Neuron (in vitro differentiated cells): ENCODE measurements around the gene KRT72.

ENCODE experiments used
- H2AFZ ChIP-seq: one replicate; pipeline ENCODE4 v1.6.1; 2013; ENCODE audit warnings: low read depth, mild to moderate bottlenecking, inconsistent platforms, low read length, moderate library complexity
- H3K27me3 ChIP-seq: one replicate; pipeline ENCODE4 v1.6.1; 2013; ENCODE audit warnings: low read length; ENCODE audit not compliant: insufficient read depth
- H3K36me3 ChIP-seq: one replicate; pipeline ENCODE4 v1.6.1; 2013; ENCODE audit warnings: low read length; ENCODE audit not compliant: insufficient read depth
- H3K4me1 ChIP-seq: one replicate; pipeline ENCODE4 v1.6.1; 2013; ENCODE audit warnings: low read length; ENCODE audit not compliant: insufficient read depth
- H3K4me3 ChIP-seq: 2 replicates; pipeline ENCODE4 v1.5.1; 2013; ENCODE audit warnings: mild to moderate bottlenecking, low read length, moderate library complexity
- H3K9me3 ChIP-seq: one replicate; pipeline ENCODE4 v1.6.1; 2013; ENCODE audit warnings: low read length

Gene KRT72

DNA sequence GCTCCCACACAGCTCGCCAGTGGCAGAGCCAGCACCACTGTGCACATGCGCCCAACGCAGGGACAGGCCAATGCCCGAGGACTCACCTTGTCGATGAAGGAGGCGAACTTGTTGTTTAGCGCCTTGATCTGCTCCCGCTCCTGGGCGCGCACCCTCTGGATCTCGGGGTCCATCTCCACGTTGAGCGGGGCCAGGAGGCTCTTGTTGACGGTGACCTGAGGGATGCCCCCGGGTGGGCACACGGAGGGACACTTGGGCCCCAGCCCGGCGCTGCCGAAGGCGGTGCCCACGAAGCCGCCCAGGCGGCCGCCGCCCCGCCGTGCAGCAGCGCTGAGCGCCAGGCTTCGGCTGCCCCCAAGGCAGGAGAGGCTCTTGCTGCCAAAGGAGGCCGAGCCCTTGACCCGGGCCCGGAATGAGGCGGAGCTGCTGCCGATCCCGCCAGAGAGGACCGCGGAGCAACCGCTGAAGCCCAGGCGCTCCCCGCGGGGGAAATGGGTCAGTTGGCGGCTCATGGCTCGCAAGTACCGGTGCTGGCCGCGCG, at the start of gene KRT72:
KRT72 (minus strand) TSS at position 523 of the 541 bp plus-strand sequence; CDS start at position 512, 11 bp downstream.
- H3K4me1 ChIP-seq, result no peaks in the 10 kb centered on the region

DNA sequence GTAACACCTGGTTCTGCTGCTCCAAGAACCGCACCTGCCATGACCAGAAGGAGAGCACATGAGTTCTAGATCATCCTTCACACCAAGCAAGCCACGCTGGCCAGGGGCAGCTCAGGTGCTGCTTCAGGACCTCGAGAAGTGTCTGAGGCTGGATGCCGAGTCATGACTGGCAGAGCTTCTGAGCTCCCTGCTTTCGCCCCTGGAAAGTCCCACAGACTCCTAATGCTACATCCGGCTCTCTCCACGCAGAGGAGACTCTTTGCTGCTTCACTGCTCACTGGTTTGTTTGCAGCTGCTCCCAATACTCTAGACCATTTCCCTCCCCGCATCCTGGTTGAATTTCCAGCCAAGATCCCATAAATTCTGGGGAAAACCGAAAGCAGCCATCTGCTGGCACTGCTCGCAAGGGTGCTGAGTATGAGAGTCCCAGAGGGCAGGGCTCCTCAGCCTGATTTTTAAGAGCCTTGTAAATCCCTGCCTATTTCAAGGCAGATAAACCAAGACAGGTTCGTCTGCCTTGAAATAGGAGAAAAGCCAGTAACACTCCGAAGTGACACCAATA, 49.3 kb upstream of the KRT72 start:
- H3K9me3 ChIP-seq, result no peaks in the 10 kb centered on the region
- no peak overlapping the region for H3K4me3 ChIP-seq
- no peaks in the 10 kb centered on the region for H3K36me3 ChIP-seq
- H2AFZ ChIP-seq, result no peak overlapping the region
- H3K27me3 ChIP-seq, result peaks cover 7% of the 10 kb centered on the region
- H3K4me1 ChIP-seq, result no peaks in the 10 kb centered on the region

More for the DNA sequence above, at the start of gene KRT72:
- Histone ChIP-seq H2AFZ (no peak within 1 kb of the TSS), H3K27me3 (no peaks in the 10 kb centered on the region), H3K9me3 (no peaks in the 10 kb centered on the region), H3K4me3 (no peak within 1 kb of the TSS), H3K36me3 (no peaks in the 10 kb centered on the region)

DNA sequence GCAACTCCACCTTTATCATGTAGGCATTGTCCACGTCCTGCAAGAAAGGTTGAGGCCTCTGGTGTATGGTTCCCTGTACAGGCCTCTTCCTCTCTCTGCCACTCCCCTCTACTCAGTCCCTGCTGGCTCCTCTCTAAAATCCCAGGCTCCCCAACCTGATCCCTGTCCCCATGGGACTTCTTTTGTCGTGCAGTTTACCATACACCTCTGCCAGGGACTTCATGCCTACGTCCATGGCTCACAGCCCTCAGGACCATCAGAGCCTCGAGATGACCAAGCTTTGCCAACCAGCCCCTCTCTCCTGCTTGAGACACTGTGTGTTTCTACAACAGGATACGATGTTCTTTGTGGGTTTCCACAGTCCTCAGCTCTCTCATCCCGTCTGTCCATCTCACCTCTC, 47.8 kb upstream of the KRT72 start:
- Histone ChIP-seq H3K4me1 (no peaks in the 10 kb centered on the region), H3K27me3 (peaks cover 12% of the 10 kb centered on the region), H3K4me3 (no peak overlapping the region), H3K36me3 (no peaks in the 10 kb centered on the region), H3K9me3 (no peaks in the 10 kb centered on the region), H2AFZ (no peak overlapping the region)

DNA sequence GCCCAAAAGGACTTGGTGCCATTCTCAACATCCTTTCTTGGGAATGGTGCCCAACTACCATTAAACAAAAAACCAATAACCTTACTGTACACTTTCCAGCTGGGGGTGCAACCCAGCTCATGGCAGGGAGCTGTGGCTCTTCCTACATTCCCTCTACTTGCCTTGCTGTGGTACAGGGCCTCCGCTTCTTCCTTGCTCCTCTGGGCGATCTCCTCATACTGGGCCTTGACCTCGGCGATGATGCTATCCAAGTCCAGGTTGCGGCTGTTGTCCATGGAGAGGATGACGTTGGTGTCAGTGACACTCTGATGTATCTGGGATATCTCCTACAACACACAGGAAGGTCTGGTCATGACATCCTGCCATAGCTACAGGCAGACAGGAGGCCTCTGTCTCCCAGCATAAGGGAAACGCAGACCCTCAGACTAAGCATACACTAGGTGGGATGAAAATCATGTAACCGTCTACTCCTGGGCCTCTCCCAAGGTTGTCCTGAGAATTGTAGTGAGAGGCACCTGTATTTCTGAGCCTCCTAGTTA, 46.8 kb upstream of the KRT72 start:
- Histone ChIP-seq H3K9me3 (no peaks in the 10 kb centered on the region), H3K36me3 (no peaks in the 10 kb centered on the region), H3K27me3 (peaks cover 15% of the 10 kb centered on the region), H3K4me3 (no peak overlapping the region), H3K4me1 (no peaks in the 10 kb centered on the region), H2AFZ (no peak overlapping the region)

DNA sequence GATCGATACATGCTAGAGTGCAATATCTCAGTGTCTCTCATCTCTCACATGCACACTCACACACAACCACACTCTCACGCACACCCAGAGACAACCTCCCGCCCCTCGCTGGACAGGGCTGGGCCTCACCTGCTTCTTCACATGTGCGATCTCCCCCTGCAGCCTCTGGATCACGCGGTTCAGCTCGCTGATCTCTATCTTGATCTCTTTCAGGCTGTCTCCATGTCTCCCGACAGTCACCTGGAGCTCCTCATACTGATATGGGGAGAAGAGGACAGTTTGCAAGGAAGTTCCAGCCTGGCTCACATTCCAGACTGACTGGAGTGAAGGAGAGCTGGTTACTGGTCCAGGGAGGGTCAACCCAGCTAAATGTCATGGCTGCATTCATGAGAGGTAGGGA, 46.3 kb upstream of the KRT72 start:
- peaks cover 16% of the 10 kb centered on the region for H3K27me3 ChIP-seq

DNA sequence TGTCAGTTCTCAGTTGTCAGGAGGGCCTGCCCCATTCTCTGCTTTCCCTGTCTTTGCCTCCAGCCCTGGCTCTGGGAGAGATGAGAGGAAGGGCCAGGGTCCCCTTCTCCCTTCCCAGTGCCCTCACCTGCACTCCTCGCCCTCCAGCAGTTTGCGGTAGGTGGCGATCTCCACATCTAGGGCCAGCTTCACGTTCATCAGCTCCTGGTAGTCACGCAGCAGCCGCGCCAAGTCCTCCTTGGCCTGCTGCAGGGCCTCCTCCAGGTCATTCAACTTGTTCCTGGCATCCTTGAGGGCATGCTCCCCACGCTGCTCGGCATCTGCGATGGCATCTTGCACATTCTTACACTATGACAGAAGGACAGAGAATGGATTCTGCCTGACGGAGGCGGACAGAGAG, 45.4 kb upstream of the KRT72 start:
- Histone ChIP-seq H2AFZ (no peak overlapping the region), H3K9me3 (no peaks in the 10 kb centered on the region), H3K4me1 (no peaks in the 10 kb centered on the region), H3K36me3 (no peaks in the 10 kb centered on the region), H3K27me3 (peaks cover 22% of the 10 kb centered on the region), H3K4me3 (no peak overlapping the region)

More for the DNA sequence above, 46.3 kb upstream of the KRT72 start:
- Histone ChIP-seq H3K4me3 (no peak overlapping the region), H2AFZ (no peak overlapping the region), H3K4me1 (no peaks in the 10 kb centered on the region), H3K9me3 (no peaks in the 10 kb centered on the region), H3K36me3 (no peaks in the 10 kb centered on the region)

DNA sequence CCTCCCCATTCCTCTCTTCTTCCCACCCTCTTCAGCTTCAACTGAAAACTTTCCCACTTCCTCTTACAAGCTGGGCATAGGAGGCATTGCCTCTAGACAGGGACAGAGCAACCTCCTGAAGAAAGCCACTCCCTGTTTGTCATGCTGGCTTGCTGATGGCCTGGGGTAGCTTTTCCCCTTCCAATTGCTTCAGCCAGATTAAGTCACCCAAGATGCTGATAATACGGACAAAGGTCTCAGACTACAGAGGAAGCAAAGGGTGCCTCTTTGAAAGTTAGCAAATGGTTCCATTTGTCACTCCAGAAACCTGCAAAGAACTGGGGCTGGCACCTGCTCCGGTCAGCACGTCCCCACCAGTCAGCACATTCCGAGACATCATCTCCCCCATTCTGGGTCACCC, 44.7 kb upstream of the KRT72 start:
- Histone ChIP-seq H3K36me3 (no peaks in the 10 kb centered on the region), H3K4me1 (no peaks in the 10 kb centered on the region), H3K9me3 (no peaks in the 10 kb centered on the region), H3K4me3 (no peak overlapping the region), H3K27me3 (peaks cover 22% of the 10 kb centered on the region), H2AFZ (no peak overlapping the region)

DNA sequence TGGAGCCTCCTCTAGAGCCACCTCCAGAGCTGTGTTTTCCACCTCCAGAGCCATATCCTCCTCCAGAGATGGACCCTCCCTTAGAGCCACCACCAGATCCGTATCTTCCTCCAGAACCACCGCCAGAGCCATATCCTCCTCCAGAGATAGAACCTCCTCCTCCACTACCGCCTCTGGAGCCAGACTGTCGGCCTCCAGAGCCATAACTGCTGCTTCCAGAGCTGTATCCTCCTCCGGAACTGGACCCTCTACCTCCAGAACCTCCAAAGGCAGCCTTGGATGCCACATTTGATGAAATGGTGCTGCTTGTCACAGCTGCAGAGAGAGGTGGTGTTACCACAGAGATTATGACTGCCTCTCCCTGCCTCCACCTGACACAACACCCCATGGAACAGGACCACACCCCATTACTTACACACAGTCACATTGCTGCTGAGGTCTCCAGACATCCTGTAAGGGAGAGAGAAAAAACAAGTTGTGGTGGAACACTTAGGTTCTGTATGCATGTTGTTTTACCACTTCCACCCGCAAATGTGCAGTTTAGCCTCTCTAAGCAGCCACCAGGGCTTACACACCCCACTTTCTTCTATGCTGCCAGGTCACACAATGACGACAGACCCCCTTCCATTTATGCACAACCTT, 44.0 kb upstream of the KRT72 start:
- H3K4me1 ChIP-seq, result no peaks in the 10 kb centered on the region
- H3K4me3 ChIP-seq, result no peak overlapping the region
- no peaks in the 10 kb centered on the region for H3K9me3 ChIP-seq
- peaks cover 22% of the 10 kb centered on the region for H3K27me3 ChIP-seq
- no peak overlapping the region for H2AFZ ChIP-seq
- no peaks in the 10 kb centered on the region for H3K36me3 ChIP-seq

DNA sequence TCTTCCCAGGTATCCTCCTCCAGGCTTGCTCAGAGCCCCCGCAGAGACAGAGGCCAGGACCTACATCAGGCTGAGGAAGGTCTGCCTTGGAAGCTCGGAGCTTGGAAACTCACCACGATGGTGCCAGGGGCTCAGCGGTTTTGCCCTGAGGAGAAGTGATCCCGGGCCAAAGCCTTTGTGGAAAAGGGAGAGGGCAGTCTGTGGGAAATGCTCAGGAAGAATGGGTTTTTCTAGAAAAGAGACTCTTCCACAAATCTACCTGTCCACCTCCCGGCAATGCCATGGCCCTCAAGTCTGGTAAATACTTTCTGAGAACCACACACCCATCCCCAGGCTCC, 42.8 kb upstream of the KRT72 start:
- Histone ChIP-seq H2AFZ (no peak overlapping the region), H3K4me1 (no peaks in the 10 kb centered on the region), H3K4me3 (no peak overlapping the region), H3K36me3 (no peaks in the 10 kb centered on the region), H3K9me3 (no peaks in the 10 kb centered on the region), H3K27me3 (peaks cover 22% of the 10 kb centered on the region)

DNA sequence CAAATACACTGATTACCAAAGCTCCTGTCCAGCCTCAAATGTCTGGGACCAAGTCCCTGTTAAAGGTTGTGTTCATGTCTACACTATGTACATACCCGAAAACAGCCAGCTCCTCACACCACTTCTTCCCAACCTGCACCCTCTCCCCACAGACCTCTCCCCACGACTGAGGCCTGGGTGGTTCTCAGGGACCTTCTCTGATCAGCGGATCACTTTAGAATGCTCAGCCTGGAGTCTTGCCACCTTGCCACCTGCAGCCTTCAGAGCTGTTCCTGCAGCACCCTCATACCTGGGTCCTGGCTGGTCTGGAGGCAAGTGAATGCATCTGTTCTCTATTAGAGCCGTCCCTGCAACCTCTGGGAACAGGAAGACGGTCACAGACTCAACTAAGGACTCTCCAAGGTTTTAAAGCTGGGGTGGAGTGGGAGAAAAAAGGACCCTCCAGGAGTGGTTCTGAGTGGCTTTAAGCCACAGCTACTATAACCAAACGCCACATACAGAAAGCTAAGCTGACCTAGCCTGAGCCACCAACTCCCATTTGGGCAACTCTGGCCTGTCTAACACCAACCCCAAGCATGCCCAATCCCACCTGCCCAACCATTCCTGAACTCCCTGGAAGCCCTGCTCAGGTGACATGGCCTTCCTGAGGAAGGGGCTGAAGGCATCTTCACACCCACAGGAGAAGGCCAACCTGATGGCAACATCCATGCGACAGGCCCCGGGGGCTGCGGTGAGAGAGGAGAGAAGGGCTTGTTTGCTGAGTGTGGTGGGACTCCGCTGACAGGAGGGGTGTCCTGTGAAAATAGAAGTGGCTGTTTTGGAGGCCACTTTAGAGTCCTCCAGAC, 42.2 kb upstream of the KRT72 start:
- Histone ChIP-seq H2AFZ (no peak overlapping the region), H3K4me3 (no peak overlapping the region), H3K27me3 (peaks cover 22% of the 10 kb centered on the region), H3K4me1 (no peaks in the 10 kb centered on the region), H3K36me3 (no peaks in the 10 kb centered on the region), H3K9me3 (no peaks in the 10 kb centered on the region)

DNA sequence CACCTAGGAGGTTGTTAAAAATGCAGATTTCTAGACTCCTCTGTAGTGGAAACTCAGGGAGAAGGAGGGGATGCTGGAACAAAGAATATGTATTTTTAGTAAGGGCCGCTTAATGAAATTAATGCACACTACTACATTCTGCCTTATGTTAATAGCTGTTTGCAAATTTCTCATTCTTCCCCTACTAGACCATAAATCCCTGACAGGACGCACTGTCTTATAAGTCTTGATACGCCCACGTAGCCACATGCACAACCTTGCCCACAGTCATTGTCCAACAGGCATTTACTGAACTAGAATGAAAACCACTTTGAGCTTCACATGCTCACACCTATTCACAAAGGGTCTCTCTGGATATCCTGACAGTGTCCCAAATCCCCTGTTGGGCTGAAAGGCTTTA, 40.2 kb upstream of the KRT72 start:
- Histone ChIP-seq H3K4me1 (no peaks in the 10 kb centered on the region), H3K9me3 (no peaks in the 10 kb centered on the region), H2AFZ (no peak overlapping the region), H3K27me3 (peaks cover 19% of the 10 kb centered on the region), H3K4me3 (no peak overlapping the region), H3K36me3 (no peaks in the 10 kb centered on the region)

DNA sequence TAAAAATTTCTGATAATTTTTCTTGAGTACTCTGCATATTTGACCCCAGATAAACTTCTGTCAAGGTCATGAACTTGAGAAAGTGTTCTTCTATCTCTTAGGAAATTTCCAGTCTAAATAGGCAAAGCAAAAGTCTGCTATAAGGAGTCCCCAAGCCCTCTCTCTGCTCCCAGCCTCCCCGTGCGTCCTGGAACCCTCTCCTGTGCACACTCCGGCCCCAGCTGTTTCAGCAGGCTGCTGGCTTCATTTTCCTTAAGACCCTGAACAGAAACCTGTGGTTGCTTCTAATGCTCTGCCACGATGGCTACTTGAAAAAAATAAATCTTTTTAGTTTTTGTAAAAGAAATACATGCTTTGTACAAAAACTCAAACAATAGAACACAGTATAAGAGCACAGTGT, 36.0 kb upstream of the KRT72 start:
- H3K36me3 ChIP-seq, result no peaks in the 10 kb centered on the region

More for the DNA sequence above, 36.0 kb upstream of the KRT72 start:
- Histone ChIP-seq H2AFZ (no peak overlapping the region), H3K9me3 (no peaks in the 10 kb centered on the region), H3K4me1 (no peaks in the 10 kb centered on the region), H3K27me3 (peaks cover 2% of the 10 kb centered on the region), H3K4me3 (no peak overlapping the region)
